K562 (cell line): ENCODE measurements around the gene ANKRD34A. TPM values are rescaled to one million over a fixed set of nuclear protein-coding genes. Genes with fewer than 3 reads are reported as not detected.

ENCODE experiments used
- CCAR2 ChIP-seq: fragments of 200-400 bp; formaldehyde crosslinking; IDR thresholded peaks from 2 replicates; pipeline ENCODE4 v1.6.1; 2017; ENCODE audit warnings: mild to moderate bottlenecking, low read depth, low read length
- FOXJ3 ChIP-seq: sonication (generic); formaldehyde crosslinking; IDR thresholded peaks from 2 replicates; pipeline ENCODE4 v1.4.0; 2020; ENCODE audit warnings: mild to moderate bottlenecking, missing genetic modification reagents
- PATZ1 ChIP-seq: fragments of 250-450 bp; sonication (Bioruptor Pico); IDR thresholded peaks from 2 replicates; pipeline ENCODE4 v1.5.0; 2020; ENCODE audit warnings: mild to moderate bottlenecking, borderline replicate concordance
- PML ChIP-seq: IDR thresholded peaks from 2 replicates; pipeline ENCODE4 v1.6.1; 2012; ENCODE audit warnings: low read length, inconsistent platforms
- PRDM10 ChIP-seq: fragments of 450-650 bp; IDR thresholded peaks from 2 replicates; pipeline ENCODE4 v1.6.1; 2018; ENCODE audit not compliant: partially characterized antibody
- RCOR1 ChIP-seq, 2 experiments: IDR thresholded peaks; 2 replicates each; pipeline ENCODE4 v1.6.1; 2012; ENCODE audit warnings: low read depth in 2 of 2, low read length in 2 of 2, borderline replicate concordance in 1 of 2, improper control_type of control experiment in 1 of 2
- SOX6 ChIP-seq: fragments of 450-650 bp; IDR thresholded peaks from 2 replicates; pipeline ENCODE4 v1.6.1; 2014; ENCODE audit warnings: mild to moderate bottlenecking
- ZBTB26 ChIP-seq: fragments of 450-650 bp; formaldehyde crosslinking; IDR thresholded peaks from 2 replicates; pipeline ENCODE4 v1.4.0; 2022; ENCODE audit warnings: missing genetic modification characterization
- ZFP91 ChIP-seq: sonication (generic); formaldehyde crosslinking; IDR thresholded peaks from 2 replicates; pipeline ENCODE4 v1.8.0; 2022; ENCODE audit warnings: mild to moderate bottlenecking, missing genetic modification reagents
- polyA plus RNA-seq, 8 experiments: library from polyadenylated mRNA; depleted of rRNA in 4 of 8; stranded (reverse) in 5 of 8; unstranded in 3 of 8; fragments of >200 nt; fragmentation: Nextera tagmentation in 2 of 8; fragmentation: Illumina TruSeq in 1 of 8; extraction: Ambion mirVana in 2 of 8; extraction: Trizol in 1 of 8; gene quantifications; 2 replicates each; pipeline versions ENCODE4 v1.2.1 to v1.2.3, GENCODE V29; 2011 to 2014; ENCODE audit warnings: inconsistent platforms in 1 of 8, missing spikeins in 1 of 8
- total RNA-seq, 7 experiments: library from RNA; depleted of rRNA in 6 of 7; stranded (reverse); fragments of >200 nt in 6 of 7; fragmentation: Illumina TruSeq in 2 of 7; extraction: Trizol in 2 of 7; gene quantifications; 2 replicates each; pipeline versions ENCODE4 v1.2.1 to v1.2.3, GENCODE V29; 2011 to 2021; ENCODE audit warnings: low replicate concordance in 1 of 7

ANKRD34A gene
- total and polyA plus RNA-seq, 9 of the 15 experiments (the other 6 are each of a cell fraction or from before 2014, with no cell fraction given), result 0.06 to 1.6 (median 0.43) TPM

GRCh38 chr1:145978854-145979745, 14.7 kb upstream of the ANKRD34A start (continued):
- no peak for TF ChIP-seq PATZ1 (CRISPR knock-in tag)
- no peak for TF ChIP-seq CCAR2
- peak; percentile 62; the same call in 1 of the 2 replicates for TF ChIP-seq ZBTB26 (CRISPR knock-in tag)
- TF ChIP-seq PML, result 0 out of 2 replicates have a peak, but pooled peaks have one; percentile 12
- peak in 1 of 2 experiments; percentile 75; a peak in 3 of 4 replicates for TF ChIP-seq RCOR1 (IDR thresholded peaks at IDR 0.05; ENCODE audit: borderline replicate concordance in 1 of 2, low read depth in 2 of 2, low read length in 2 of 2)
- TF ChIP-seq ZFP91, result no peak
- TF ChIP-seq PRDM10, result peak; percentile 79
- TF ChIP-seq FOXJ3 (CRISPR knock-in tag), result no peak
- TF ChIP-seq SOX6, result peak; percentile 78
